Ishikawa (cell line): ENCODE data around the gene IL1B.

Experiments used
- RAD21 ChIP-seq: IDR thresholded peaks from 2 replicates; pipeline ENCODE4 v1.6.1; 2012; ENCODE audit warnings: low read depth
- TAF1 ChIP-seq: IDR thresholded peaks from 2 replicates; pipeline ENCODE4 v1.6.1; 2012; ENCODE audit warnings: low read depth, mild to moderate bottlenecking
- TCF12 ChIP-seq: IDR thresholded peaks from 2 replicates; pipeline ENCODE4 v1.6.1; 2012; ENCODE audit warnings: low read depth
- YY1 ChIP-seq: IDR thresholded peaks from 2 replicates; pipeline ENCODE4 v1.6.1; 2012; ENCODE audit warnings: low read depth
- TF ChIP-seq, protein P1 (sequence below): IDR thresholded peaks from 2 replicates; pipeline ENCODE4 v1.6.1; 2012; ENCODE audit warnings: low read depth, mild to moderate bottlenecking

DNA sequence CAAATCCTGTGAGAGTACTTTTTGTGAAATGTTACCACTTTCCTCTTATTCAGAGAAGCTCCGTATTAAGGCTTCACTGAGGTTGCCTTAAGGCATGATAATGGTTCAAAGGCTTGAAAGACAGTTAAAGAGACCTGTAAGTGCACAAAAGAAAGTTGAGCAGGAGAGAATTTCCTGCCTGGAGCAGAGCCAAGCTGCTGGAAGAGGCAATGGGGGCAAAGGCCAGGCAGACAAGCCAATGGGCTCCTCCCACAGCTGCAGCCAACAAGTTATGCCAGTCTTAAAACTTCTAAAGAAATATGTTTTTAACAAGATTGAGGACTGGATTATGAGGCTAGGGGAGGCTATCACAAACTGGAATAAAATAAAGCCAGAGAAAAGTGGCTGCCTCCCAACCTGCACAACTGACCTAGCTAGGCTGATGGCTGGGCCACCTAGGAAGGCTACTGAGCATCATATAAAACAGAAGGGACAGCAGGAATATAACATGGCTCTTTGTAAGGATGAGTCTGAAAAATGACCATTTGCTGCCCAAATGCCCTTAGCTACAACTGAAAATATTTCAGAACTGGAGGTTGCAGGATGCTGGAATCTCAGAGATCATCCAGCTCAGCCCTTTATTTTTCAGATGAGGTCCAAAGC is 2.1 kb downstream of the IL1B start:
- TF ChIP-seq TAF1 (no peak), RAD21 (no peak), YY1 (no peak), TCF12 (no peak)
- TF ChIP-seq, protein P1, sequence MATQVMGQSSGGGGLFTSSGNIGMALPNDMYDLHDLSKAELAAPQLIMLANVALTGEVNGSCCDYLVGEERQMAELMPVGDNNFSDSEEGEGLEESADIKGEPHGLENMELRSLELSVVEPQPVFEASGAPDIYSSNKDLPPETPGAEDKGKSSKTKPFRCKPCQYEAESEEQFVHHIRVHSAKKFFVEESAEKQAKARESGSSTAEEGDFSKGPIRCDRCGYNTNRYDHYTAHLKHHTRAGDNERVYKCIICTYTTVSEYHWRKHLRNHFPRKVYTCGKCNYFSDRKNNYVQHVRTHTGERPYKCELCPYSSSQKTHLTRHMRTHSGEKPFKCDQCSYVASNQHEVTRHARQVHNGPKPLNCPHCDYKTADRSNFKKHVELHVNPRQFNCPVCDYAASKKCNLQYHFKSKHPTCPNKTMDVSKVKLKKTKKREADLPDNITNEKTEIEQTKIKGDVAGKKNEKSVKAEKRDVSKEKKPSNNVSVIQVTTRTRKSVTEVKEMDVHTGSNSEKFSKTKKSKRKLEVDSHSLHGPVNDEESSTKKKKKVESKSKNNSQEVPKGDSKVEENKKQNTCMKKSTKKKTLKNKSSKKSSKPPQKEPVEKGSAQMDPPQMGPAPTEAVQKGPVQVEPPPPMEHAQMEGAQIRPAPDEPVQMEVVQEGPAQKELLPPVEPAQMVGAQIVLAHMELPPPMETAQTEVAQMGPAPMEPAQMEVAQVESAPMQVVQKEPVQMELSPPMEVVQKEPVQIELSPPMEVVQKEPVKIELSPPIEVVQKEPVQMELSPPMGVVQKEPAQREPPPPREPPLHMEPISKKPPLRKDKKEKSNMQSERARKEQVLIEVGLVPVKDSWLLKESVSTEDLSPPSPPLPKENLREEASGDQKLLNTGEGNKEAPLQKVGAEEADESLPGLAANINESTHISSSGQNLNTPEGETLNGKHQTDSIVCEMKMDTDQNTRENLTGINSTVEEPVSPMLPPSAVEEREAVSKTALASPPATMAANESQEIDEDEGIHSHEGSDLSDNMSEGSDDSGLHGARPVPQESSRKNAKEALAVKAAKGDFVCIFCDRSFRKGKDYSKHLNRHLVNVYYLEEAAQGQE, result no peak
